ENCODE results near the gene ARHGEF37.
A peak's percentile ranks its signal among the peaks of the same experiment; 100 is the strongest.
"Not testable (repeated sequence)": the region's sequence is repeated elsewhere in the genome, so short reads cannot be mapped to it uniquely, and the experiment has no call there.

ARHGEF37 gene, protein sequence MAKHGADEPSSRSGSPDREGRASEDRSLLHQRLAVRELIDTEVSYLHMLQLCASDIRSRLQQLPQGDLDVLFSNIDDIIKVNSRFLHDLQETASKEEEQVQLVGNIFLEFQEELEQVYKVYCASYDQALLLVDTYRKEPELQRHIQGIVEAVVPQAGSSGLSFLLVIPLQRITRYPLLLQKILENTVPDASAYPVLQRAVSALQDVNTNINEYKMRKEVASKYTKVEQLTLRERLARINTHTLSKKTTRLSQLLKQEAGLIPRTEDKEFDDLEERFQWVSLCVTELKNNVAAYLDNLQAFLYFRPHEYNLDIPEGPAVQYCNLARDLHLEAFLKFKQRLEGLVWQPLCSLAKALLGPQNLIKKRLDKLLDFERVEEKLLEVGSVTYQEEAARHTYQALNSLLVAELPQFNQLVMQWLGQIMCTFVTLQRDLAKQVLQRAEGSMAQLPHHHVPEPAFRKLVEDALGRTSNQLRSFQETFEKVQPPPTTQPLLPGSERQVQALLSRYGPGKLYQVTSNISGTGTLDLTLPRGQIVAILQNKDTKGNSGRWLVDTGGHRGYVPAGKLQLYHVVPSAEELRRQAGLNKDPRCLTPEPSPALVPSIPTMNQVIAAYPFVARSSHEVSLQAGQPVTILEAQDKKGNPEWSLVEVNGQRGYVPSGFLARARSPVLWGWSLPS

GRCh38 chr5:149581192-149581861, at the start of gene ARHGEF37:
TSS of gene ARHGEF37 (plus strand) at chr5:149581498. CDS start at chr5:149597770, 16,272 bp downstream.
- no peak for DNase-seq

- no peak for DNase-seq
Observed at GRCh38 chr5:149532413-149532812, 48.9 kb upstream of the ARHGEF37 start.

DNA sequence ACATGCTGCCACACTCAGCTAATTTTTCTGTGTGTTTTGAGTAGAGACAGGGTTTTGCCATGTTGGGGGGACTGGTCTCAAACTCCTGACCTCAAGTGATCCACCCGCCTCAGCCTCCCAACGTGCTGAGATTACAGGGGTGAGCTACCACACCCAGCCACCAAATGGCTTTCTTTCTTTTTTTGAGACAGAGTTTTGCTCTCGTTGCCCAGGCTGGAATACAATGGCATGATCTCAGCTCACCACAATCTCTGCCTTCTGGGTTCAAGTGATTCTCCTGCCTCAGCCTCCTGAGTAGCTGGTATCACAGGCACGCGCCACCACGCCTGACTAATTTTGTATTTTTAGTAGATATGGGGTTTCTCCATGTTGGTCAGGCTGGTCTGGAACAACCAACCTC, 45.5 kb upstream of the ARHGEF37 start:
- DNase-seq, result not testable (repeated sequence)

DNA sequence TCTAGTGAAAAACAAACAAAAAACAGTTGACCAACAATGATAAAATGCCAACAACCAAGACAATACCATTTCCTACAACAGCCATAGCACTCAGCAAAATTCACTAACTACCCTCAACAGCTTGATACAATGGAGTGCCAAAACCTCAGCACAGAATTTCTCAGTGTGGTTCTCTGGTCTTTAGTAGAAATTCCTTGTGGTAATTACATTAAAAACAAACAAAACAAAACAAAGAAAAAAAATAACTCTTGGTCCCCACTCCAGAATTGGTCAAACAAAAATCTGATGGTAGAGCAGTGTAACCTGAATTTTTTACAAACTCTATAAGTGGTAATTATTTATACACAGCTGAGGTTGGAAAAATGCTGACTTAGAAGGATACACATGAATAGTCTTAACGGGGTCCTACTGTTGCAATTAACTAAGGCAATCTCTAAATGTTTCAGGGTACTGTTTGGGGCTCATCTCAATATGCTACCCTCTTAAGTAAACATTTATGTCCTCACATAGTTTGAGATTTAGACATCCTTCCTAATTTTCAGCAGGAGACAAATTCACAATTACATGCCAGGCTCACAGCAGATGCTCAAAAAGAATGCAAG, 43.8 kb upstream of the ARHGEF37 start:
- DNase-seq, result no peak

- DNase-seq, result no peak
Observed at GRCh38 chr5:149540089-149540488, 41.2 kb upstream of the ARHGEF37 start.

DNA sequence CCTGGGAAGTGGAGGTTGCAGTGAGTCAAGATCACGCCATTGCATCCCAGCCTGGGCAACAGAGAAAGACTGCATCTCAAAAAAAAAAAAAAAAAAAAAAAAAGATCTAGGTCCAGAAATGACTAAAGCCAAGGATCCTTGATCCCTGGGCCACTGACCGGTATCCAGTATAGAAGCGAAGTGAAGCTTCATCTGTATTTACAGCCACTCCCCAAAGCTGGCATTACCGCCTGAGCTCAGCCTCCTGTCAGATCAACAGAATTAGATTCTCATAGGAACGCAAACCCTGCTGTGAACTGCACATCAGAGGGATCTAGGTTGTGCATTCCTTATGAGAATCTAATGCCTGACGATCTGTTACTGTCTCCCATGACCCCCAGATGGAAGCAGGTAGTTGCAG, 39.4 kb upstream of the ARHGEF37 start:
- no peak for DNase-seq

DNA sequence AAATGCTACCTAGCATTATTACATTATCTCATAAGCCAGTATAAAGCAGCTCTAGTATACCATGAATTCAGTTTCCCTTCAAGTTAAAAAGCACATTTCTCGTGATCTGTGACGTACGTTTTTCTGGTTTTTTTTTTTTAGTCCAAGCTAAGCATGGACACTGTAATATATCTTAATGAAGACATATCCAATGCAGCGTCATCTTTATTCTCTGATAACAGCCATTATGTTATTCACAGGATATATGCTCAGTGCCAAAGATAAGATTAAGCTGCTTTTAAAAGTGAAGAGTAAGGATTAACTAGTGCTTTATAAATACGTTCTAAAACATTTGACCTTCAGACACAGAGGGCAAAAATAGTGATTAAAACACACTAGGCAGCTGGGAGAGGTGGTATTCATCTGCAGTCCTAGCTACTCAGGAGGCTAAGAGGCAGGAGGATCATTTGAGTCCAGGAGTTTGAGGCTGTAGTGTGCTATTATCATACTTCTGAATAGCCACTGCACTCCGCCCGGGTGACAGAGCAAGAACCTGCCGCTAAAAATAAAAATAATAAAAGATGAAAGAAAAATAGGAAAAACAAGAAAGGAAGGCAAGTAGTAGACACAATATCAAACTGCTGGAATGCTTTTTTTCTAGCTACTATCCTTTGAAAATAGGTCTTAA, 37.8 kb upstream of the ARHGEF37 start:
- DNase-seq, result no peak

- peak; percentile 59 to 75 for DNase-seq
Observed at GRCh38 chr5:149544028-149544420, 37.3 kb upstream of the ARHGEF37 start.

DNA sequence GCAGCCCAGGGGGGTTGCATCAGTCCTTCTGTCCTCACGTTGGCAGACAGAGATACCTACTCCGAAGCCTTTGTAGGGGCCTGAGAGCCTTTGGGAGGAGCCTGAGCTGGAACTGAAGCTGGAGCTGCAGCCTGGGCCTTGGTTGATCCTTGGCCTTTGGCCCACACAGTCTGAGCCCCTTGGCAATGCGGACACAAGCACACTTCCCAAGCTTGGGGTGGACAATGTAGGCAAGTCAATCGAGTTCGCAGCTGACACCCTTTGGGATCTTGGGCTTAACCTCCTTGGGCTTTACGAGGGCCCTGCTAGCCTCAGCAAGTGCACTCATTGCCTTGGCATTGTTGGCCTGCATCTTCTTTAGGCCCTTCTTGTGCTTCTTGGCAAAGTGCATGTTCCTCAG, 36.0 kb upstream of the ARHGEF37 start:
- DNase-seq, result no peak

GRCh38 chr5:149546974-149547373, 34.3 kb upstream of the ARHGEF37 start:
- no peak for DNase-seq

GRCh38 chr5:149549461-149550267, 31.6 kb upstream of the ARHGEF37 start:
- DNase-seq, result peak; percentile 33 to 63

DNA sequence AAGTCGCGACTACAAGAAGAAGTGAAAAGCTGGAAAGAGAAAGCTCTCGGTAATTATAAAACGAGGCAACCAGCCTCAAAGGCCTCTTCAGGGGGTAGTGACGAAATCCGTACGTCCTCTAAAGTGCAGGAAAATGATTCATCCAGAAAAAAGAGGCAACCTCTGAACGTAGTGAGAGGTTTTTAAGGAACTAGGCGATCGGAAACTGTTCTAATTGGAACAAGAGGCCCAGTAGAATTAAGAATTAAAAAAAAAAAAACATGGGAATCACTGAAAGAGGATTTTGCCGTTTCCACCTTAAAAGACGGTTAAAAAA, 31.1 kb upstream of the ARHGEF37 start:
- DNase-seq, result peak; percentile 85

DNA sequence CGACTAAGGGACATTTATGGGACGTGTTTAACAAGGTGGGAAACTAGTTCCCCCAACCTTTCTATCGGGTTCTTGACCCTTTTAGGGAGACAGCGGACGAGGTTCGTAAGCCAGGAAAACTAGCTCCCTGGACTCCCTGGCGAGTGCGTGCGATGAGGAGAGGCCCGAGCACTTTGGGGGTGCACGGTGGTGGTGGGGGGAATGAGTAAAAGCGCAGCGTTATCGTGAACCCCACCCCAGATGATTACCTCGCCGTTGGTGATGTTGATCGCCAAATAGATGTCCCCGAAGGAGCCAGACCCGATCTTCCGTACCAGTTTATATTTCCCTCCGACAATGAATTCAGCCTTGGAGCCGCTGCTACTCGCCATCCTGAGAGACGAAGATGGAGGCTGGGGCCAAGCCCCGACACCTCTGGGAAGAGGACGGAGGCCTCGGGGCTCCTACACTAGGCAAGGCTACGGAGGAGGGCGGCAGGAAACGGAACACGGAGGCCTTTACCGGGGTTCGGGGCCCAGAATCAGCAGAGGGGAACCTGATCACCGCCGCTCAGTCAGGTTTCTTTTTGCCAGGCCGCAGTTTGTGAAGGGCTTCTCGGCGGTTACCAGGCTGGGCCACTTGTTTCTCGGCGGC, 30.6 kb upstream of the ARHGEF37 start:
- peak; percentile 2 to 29 for DNase-seq

DNA sequence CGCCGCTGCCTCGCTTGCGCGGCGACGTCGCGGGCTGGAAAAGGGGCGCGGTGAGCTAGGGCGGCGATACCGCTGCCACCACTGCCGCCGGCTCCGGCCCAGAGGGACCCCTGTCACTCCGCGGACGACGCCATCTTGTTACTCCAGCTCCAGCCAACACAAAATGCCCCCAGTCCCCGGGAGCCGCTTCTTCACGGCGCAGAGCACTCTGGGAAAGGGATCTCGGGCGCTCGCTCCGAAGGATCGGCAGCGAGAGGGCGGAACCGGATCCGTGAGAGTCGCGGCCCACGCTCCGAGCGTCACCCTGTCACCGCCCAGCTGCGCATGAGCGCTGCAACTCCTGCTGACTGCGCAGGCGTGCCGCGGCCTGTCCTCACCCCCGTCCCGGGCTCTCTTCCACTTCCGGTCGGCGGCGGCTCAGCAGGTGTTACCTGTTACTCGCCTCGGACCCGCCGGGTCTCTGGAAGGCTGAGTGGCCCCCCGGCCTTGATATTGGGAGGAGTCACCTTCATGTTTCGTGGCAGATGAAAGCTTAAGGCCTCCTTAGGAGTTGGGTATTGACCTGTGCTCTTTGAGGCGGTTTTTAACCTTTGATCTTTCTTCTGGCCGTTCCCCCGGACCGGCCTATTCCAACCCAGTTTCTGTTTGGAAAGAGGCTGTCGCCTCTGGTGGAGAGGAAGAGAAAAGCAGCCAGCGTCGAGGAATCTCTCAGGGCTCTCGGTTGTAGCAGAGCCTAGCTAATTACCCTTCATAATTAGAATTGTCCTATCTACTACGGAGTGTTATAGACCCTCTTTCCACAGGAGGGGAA, 29.9 kb upstream of the ARHGEF37 start, which contains the start of gene CSNK1A1:
TSS of gene CSNK1A1 (minus strand) at position 213 of the 811 bp plus-strand sequence. CDS start 475 bp downstream, outside the sequence.
- peak; percentile 99 for DNase-seq

DNA sequence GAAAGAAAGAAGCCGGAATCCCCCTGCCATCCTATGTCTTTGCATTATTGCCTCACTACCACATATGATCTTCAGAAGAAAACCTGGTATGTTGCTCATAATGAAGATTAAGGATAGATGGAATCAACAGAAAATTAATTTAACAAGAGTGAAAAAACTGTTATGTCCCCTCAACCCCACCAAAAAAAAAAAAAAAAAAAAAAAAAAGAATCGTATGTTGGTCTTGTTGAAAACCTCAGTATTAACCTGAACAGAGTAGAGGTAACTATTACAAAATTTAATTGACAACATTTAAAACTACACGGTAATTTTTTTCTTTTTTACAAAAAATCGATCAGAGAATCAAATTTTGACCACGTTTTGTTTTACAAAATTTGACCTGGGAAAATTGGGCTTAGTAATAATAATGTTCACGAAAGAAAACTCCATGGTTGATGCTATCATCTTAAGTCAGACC, 29.2 kb upstream of the ARHGEF37 start:
- DNase-seq, result no peak

DNA sequence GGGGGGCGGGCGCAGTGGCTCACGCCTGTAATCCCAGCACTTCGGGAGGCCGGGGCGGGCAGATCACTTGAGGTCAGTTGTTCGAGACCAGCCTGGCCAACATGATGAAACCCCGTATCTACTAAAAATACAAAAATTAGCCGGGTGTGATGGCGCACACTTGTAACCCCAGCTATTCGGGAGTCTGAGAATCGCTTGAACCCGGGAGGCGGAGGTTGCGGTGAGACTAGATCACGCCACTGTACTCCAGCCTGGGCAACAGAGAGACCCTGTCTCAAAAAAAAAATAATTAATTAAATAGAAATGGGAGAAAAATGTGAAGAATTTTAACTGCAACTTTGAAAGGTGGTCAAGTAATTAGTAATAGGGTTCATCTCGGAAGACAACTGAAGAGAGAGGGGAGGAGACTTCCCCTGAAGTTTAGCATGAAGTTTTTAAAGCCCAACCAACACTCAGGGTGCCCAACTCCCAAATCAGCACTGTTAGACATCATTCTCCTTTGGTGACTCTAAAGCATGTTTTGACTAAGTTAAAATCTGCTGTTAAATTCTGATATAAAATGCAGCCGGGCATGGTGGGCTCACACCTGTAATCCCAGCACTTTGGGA, 28.6 kb upstream of the ARHGEF37 start:
- no peak for DNase-seq

DNA sequence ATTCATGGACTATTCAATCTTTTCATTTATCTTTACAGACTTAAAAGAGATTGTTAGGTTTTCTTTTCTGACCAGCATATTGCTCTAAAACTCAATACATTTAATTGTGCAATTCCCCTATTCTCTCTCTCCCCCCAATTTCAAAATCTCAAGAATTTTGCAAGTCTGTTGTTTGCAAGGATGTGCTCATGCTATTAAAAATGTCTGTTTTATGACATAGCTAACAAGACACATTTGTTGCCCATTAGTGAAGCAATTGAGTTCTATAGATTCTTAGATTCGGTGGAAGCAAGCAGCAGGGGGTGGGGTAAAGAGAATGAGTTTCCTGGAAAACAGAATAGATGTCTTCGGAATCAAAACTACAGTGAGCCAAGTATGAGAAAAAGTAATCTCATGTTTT, 21.6 kb upstream of the ARHGEF37 start:
- DNase-seq, result peak; percentile 69 to 80

DNA sequence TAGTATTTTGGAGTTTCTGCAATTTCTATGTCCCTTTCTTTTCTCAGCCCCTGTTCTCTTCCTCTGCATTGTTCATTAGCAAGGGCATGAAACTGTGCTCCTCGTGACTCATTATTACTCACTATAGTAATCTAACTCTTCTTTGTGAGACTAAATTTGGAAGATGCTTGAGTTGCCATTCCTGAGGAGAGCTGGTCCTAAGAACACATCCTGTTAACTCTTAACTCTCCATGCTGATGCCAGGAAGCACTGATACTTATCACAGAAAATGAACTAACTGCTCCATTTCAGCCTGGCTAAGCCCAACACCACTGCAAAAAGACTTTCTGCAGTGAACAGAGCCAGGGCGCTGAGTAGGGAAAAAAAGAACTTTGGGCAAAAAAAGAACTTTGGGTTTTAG, 19.4 kb upstream of the ARHGEF37 start:
- DNase-seq, result peak; percentile 26 to 35

GRCh38 chr5:149563466-149563865, 17.8 kb upstream of the ARHGEF37 start:
- DNase-seq, result no peak
